GM21737 (cell line): Measurements from ENCODE around the gene KRT71.

ENCODE experiments used
- ATAC-seq: cut with Tn5 transposase; IDR thresholded peaks from one replicate; pipeline ENCODE4 v1.9.1; 2021; ENCODE audit warnings: mild to moderate bottlenecking, moderate library complexity; ENCODE audit not compliant: unreplicated experiment

The KRT71 gene

GRCh38 chr12:52499806-52500560 is 53.0 kb downstream of the KRT71 start:
- no peak for ATAC-seq

GRCh38 chr12:52498946-52499345 is 54.0 kb downstream of the KRT71 start:
- no peak for ATAC-seq

GRCh38 chr12:52497975-52498374 is 55.0 kb downstream of the KRT71 start:
- no peak for ATAC-seq

- ATAC-seq = no peak
Measured at GRCh38 chr12:52496590-52497071, 56.3 kb downstream of the KRT71 start.

- ATAC-seq = no peak
Measured at GRCh38 chr12:52496054-52496453, 56.9 kb downstream of the KRT71 start.

GRCh38 chr12:52495389-52495788 is 57.6 kb downstream of the KRT71 start:
- ATAC-seq = no peak

- no peak for ATAC-seq
Measured at GRCh38 chr12:52494518-52494917, 58.4 kb downstream of the KRT71 start.

- ATAC-seq = no peak
Measured at GRCh38 chr12:52494100-52494499, 58.8 kb downstream of the KRT71 start.
